H9 (cell line): ENCODE measurements around the gene ZGLP1. TPM values are rescaled to one million over a fixed set of nuclear protein-coding genes. Genes with fewer than 3 reads are reported as not detected.

Source experiments
- DNase-seq: peaks from one replicate; pipeline ENCODE4 v3.0.0-alpha.2; 2017
- H2AFZ ChIP-seq: one replicate; pipeline ENCODE4 v1.6.1; 2013; ENCODE audit warnings: mild to moderate bottlenecking, low read length, control low read depth, moderate library complexity
- H2AK5ac ChIP-seq: 2 replicates; pipeline ENCODE4 v1.6.1; 2013; ENCODE audit warnings: low read length, control low read depth, mixed read lengths; ENCODE audit not compliant: insufficient read length
- H2BK120ac ChIP-seq: one replicate; pipeline ENCODE4 v1.6.1; 2013; ENCODE audit warnings: low read depth, mild to moderate bottlenecking, low read length, control low read depth, inconsistent platforms; ENCODE audit not compliant: poor library complexity, severe bottlenecking
- H2BK12ac ChIP-seq: 2 replicates; pipeline ENCODE4 v1.6.1; 2013; ENCODE audit warnings: low read length, control low read depth, mixed read lengths, low read depth; ENCODE audit not compliant: insufficient read length
- H2BK15ac ChIP-seq: 2 replicates; pipeline ENCODE4 v1.6.1; 2013; ENCODE audit warnings: low read depth, low read length, control low read depth
- H2BK20ac ChIP-seq: one replicate; pipeline ENCODE4 v1.6.1; 2013; ENCODE audit warnings: low read depth, mild to moderate bottlenecking, low read length, control low read depth, inconsistent platforms; ENCODE audit not compliant: poor library complexity, severe bottlenecking
- H2BK5ac ChIP-seq: 2 replicates; pipeline ENCODE4 v1.6.1; 2013; ENCODE audit warnings: low read length, control low read depth, mixed read lengths; ENCODE audit not compliant: insufficient read length
- H3K14ac ChIP-seq: 2 replicates; pipeline ENCODE4 v1.6.1; 2013; ENCODE audit warnings: low read length, control low read depth; ENCODE audit not compliant: insufficient read depth
- H3K18ac ChIP-seq: 2 replicates; pipeline ENCODE4 v1.6.1; 2013; ENCODE audit warnings: low read depth, mild to moderate bottlenecking, mixed read lengths, low read length, control low read depth; ENCODE audit not compliant: insufficient read length
- H3K23ac ChIP-seq: 2 replicates; pipeline ENCODE4 v1.6.1; 2013; ENCODE audit warnings: low read length, control low read depth, mixed read lengths, low read depth; ENCODE audit not compliant: insufficient read length
- H3K23me2 ChIP-seq: 2 replicates; pipeline ENCODE4 v1.6.1; 2013; ENCODE audit warnings: low read depth, mild to moderate bottlenecking, mixed read lengths, low read length, control low read depth; ENCODE audit not compliant: insufficient read length, poor library complexity, severe bottlenecking
- H3K27ac ChIP-seq: 2 replicates; pipeline ENCODE4 v1.5.1; 2013; ENCODE audit warnings: low read length, control low read depth, mixed read lengths, low read depth; ENCODE audit not compliant: insufficient read length
- H3K27me3 ChIP-seq: 2 replicates; pipeline ENCODE4 v1.6.1; 2013; ENCODE audit warnings: low read length, control low read depth, inconsistent platforms; ENCODE audit not compliant: insufficient read depth
- H3K4ac ChIP-seq: 2 replicates; pipeline ENCODE4 v1.6.1; 2013; ENCODE audit warnings: low read depth, mild to moderate bottlenecking, control low read depth, inconsistent platforms, low read length, moderate library complexity
- H3K4me1 ChIP-seq: 2 replicates; pipeline ENCODE4 v1.6.1; 2013; ENCODE audit warnings: low read length, control low read depth, inconsistent platforms; ENCODE audit not compliant: insufficient read depth
- H3K4me2 ChIP-seq: 2 replicates; pipeline ENCODE4 v1.6.1; 2013; ENCODE audit warnings: low read length, control low read depth, mixed read lengths; ENCODE audit not compliant: insufficient read length, insufficient read depth
- H3K56ac ChIP-seq: 2 replicates; pipeline ENCODE4 v1.6.1; 2013; ENCODE audit warnings: low read depth, mild to moderate bottlenecking, mixed read lengths, low read length, control low read depth; ENCODE audit not compliant: insufficient read length
- H3K79me1 ChIP-seq: 2 replicates; pipeline ENCODE4 v1.6.1; 2013; ENCODE audit warnings: low read depth, mild to moderate bottlenecking, moderate library complexity, low read length, control low read depth, inconsistent platforms; ENCODE audit not compliant: insufficient read depth, poor library complexity, severe bottlenecking
- H3K79me2 ChIP-seq: 2 replicates; pipeline ENCODE4 v1.6.1; 2013; ENCODE audit warnings: low read length, control low read depth, inconsistent platforms; ENCODE audit not compliant: insufficient read depth
- H3K9ac ChIP-seq: 2 replicates; pipeline ENCODE4 v1.6.1; 2013; ENCODE audit warnings: low read length, control low read depth, mixed read lengths; ENCODE audit not compliant: insufficient read length; ENCODE audit errors: extremely low read depth
- H3K9me3 ChIP-seq: one replicate; pipeline ENCODE4 v1.6.1; 2013; ENCODE audit warnings: low read depth, low read length, inconsistent platforms; ENCODE audit not compliant: control insufficient read depth
- H3T11ph ChIP-seq: one replicate; pipeline ENCODE4 v1.6.1; 2013; ENCODE audit warnings: mild to moderate bottlenecking, low read length, control low read depth, inconsistent platforms
- H4K20me1 ChIP-seq: one replicate; pipeline ENCODE4 v1.6.1; 2013; ENCODE audit not compliant: control insufficient read depth, insufficient read length, insufficient read depth
- H4K5ac ChIP-seq: 2 replicates; pipeline ENCODE4 v1.6.1; 2013; ENCODE audit warnings: low read depth, mild to moderate bottlenecking, mixed read lengths, low read length, control low read depth; ENCODE audit not compliant: insufficient read length
- H4K8ac ChIP-seq: replicated peaks from 2 replicates; pipeline ENCODE4 v1.6.1; 2013; ENCODE audit warnings: low read length, control low read depth, mixed read lengths, low read depth; ENCODE audit not compliant: insufficient read length
- H4K91ac ChIP-seq: 2 replicates; pipeline ENCODE4 v1.6.1; 2013; ENCODE audit warnings: low read depth, mild to moderate bottlenecking, moderate library complexity, mixed read lengths, low read length, control low read depth; ENCODE audit not compliant: insufficient read length
- H3K27ac Mint-ChIP-seq, 3 experiments: 2 replicates in 2 of 3; 3 replicates in 1 of 3; pipeline ENCODE4 v1.8.0; 2020 to 2021; ENCODE audit warnings: mixed read lengths in 3 of 3, mild to moderate bottlenecking in 1 of 3, moderate library complexity in 1 of 3
- H3K27me3 Mint-ChIP-seq: 2 replicates; pipeline ENCODE4 v1.8.0; 2021; ENCODE audit warnings: low read depth, mild to moderate bottlenecking, moderate library complexity, mixed read lengths
- H3K36me3 Mint-ChIP-seq, 3 experiments: 2 replicates in 2 of 3; 3 replicates in 1 of 3; pipeline ENCODE4 v1.8.0; 2020 to 2021; ENCODE audit warnings: low read depth in 3 of 3, mixed read lengths in 3 of 3; ENCODE audit not compliant: insufficient read depth in 1 of 3
- H3K4me1 Mint-ChIP-seq, 2 experiments: 2 replicates each; pipeline ENCODE4 v1.8.0; 2020; ENCODE audit warnings: mixed read lengths in 2 of 2
- H3K4me3 Mint-ChIP-seq, 2 experiments: 2 replicates in 1 of 2; 3 replicates in 1 of 2; pipeline ENCODE4 v1.8.0; 2020 to 2021; ENCODE audit warnings: mild to moderate bottlenecking in 2 of 2, mixed read lengths in 2 of 2, moderate library complexity in 1 of 2
- H3K9me3 Mint-ChIP-seq, 2 experiments: 2 replicates in 1 of 2; 3 replicates in 1 of 2; pipeline ENCODE4 v1.8.0; 2020; ENCODE audit warnings: mild to moderate bottlenecking in 2 of 2, mixed read lengths in 2 of 2, moderate library complexity in 1 of 2
- CTCF ChIP-seq: fragments of 200-600 bp; sonication (generic); conservative IDR thresholded peaks from 3 replicates; pipeline ENCODE4 v1.8.0; 2021; ENCODE audit warnings: antibody characterized with exemption, mild to moderate bottlenecking
- WGBS: extraction: QIAGEN DNeasy Blood & Tissue Kit; methylation state at CpG from one replicate; pipeline ENCODE4 v1.1.7; 2013; ENCODE audit warnings: missing lambda C conversion rate, low lambda C conversion rate, mixed read lengths; ENCODE audit not compliant: insufficient read length; ENCODE audit errors: extremely low coverage; 5-methylcytosine and 5-hydroxymethylcytosine counted together
- total RNA-seq: library from RNA; stranded (reverse); gene quantifications from 2 replicates; pipeline ENCODE4 v1.2.1, GENCODE V29; 2021

ZGLP1 gene
- total RNA-seq, 1 experiment from 2014 or later: 6.9 TPM

GRCh38 chr19:10291554-10292205 lies 17.9 kb downstream of the ZGLP1 start:
- Mint-ChIP-seq H3K9me3 (peaks cover 0 to 5% of the 10 kb centered on the region in 2 experiments; a peak in 3 of 5 replicates), H3K27ac (no peak overlapping the region; a peak in 1 of 7 replicates), H3K36me3 (no peaks in the 10 kb centered on the region; a peak in 3 of 7 replicates), H3K27me3 (peaks cover 99% of the 10 kb centered on the region), H3K4me3 (peak overlapping the region; percentile 59 to 92), H3K4me1 (peaks cover 17 to 48% of the 10 kb centered on the region in 2 experiments)
- no peak for DNase-seq
- no peak overlapping the region for H4K5ac ChIP-seq
- H3T11ph ChIP-seq: no peak overlapping the region
- peak overlapping the region; percentile 92 for H3K4me2 ChIP-seq
- H2BK20ac ChIP-seq: no peak overlapping the region
- no peak overlapping the region for H2BK120ac ChIP-seq
- H2AFZ ChIP-seq: no peak overlapping the region
- no peak overlapping the region for H2BK12ac ChIP-seq
- H3K4ac ChIP-seq: no peak overlapping the region
- H3K27me3 ChIP-seq: peaks cover 68% of the 10 kb centered on the region
- H3K27ac ChIP-seq: no peak overlapping the region
- no peak overlapping the region for H2AK5ac ChIP-seq
- H3K23me2 ChIP-seq: peaks cover 47% of the 10 kb centered on the region
- H4K8ac ChIP-seq: no peak overlapping the region
- H2BK5ac ChIP-seq: no peak overlapping the region
- WGBS: no CpG with 5 or more reads among the region's 49 CpGs
- no peaks in the 10 kb centered on the region; the same call in 1 of the 2 replicates for H3K4me1 ChIP-seq
- H4K91ac ChIP-seq: no peak overlapping the region
- no peak overlapping the region for H3K56ac ChIP-seq
- no peaks in the 10 kb centered on the region for H3K79me2 ChIP-seq
- no peak overlapping the region for H3K9ac ChIP-seq
- no peaks in the 10 kb centered on the region for H3K79me1 ChIP-seq
- H2BK15ac ChIP-seq: no peak overlapping the region
- no peak overlapping the region for H3K23ac ChIP-seq
- no peak for TF ChIP-seq CTCF
- H3K14ac ChIP-seq: no peak overlapping the region
- H3K9me3 ChIP-seq: no peaks in the 10 kb centered on the region
- H4K20me1 ChIP-seq: no peaks in the 10 kb centered on the region
- H3K18ac ChIP-seq: no peak overlapping the region
